ENCODE results near the gene BNC2.

DNA sequence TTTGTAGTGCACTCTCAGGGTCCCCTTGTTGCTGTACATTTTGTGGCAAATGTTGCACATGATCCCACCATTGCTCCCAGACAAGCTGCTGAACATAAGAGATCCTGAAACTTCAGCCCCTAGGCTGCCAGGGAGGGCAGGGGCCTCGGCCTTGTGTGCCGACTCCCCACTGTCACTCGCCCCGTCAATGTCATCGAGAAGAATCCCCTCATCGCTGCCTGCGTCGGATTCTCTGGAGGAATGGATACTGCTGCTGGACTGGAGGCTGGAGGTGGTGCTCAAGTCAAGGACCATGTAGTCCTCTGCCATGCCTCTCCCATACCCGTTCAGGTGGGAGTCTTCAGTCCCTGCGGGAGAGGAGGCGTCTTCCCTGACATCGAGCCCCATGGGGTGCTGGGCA, 451.3 kb downstream of the BNC2 start:
- TF ChIP-seq, protein P1, sequence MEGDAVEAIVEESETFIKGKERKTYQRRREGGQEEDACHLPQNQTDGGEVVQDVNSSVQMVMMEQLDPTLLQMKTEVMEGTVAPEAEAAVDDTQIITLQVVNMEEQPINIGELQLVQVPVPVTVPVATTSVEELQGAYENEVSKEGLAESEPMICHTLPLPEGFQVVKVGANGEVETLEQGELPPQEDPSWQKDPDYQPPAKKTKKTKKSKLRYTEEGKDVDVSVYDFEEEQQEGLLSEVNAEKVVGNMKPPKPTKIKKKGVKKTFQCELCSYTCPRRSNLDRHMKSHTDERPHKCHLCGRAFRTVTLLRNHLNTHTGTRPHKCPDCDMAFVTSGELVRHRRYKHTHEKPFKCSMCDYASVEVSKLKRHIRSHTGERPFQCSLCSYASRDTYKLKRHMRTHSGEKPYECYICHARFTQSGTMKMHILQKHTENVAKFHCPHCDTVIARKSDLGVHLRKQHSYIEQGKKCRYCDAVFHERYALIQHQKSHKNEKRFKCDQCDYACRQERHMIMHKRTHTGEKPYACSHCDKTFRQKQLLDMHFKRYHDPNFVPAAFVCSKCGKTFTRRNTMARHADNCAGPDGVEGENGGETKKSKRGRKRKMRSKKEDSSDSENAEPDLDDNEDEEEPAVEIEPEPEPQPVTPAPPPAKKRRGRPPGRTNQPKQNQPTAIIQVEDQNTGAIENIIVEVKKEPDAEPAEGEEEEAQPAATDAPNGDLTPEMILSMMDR (conservative IDR thresholded peaks at IDR 0.05; ENCODE audit: low read length) = no peak
- TF ChIP-seq EZH2phosphoT487 (IDR thresholded peaks at IDR 0.05; ENCODE audit: borderline replicate concordance, low read depth, low read length) = no peak

All from OCI-LY7 (cell line).